ENCODE data around the gene SOCS7.

Gene SOCS7

GRCh38 chr17:38442548-38442947, 90.9 kb downstream of the SOCS7 start:
- no peak for DNase-seq

- DNase-seq, result no peak
Measured at GRCh38 chr17:38443356-38444031, 91.8 kb downstream of the SOCS7 start.

GRCh38 chr17:38444151-38444550, 92.5 kb downstream of the SOCS7 start:
- peak; percentile 87 for DNase-seq

GRCh38 chr17:38447502-38448085, 96.0 kb downstream of the SOCS7 start:
- no peak for DNase-seq

GRCh38 chr17:38448208-38448771, 96.6 kb downstream of the SOCS7 start:
- no peak for DNase-seq

- no peak for DNase-seq
Measured at GRCh38 chr17:38449364-38449763, 97.7 kb downstream of the SOCS7 start.

GRCh38 chr17:38450557-38451029, 98.9 kb downstream of the SOCS7 start:
- no peak for DNase-seq

- no peak for DNase-seq
Measured at GRCh38 chr17:38451030-38451839, 99.6 kb downstream of the SOCS7 start.

GRCh38 chr17:38451840-38452529, 100.3 kb downstream of the SOCS7 start:
- DNase-seq, result no peak

GRCh38 chr17:38452719-38453118, 101.1 kb downstream of the SOCS7 start:
- no peak for DNase-seq

- no peak for DNase-seq
Measured at GRCh38 chr17:38453951-38454421, 102.3 kb downstream of the SOCS7 start.

GRCh38 chr17:38454532-38454931, 102.9 kb downstream of the SOCS7 start:
- no peak for DNase-seq
